HG03439 (cell line): ENCODE results near the gene SH3BGRL.
"Not testable (repeated sequence)": the region's sequence is repeated elsewhere in the genome, so short reads cannot be mapped to it uniquely, and the experiment has no call there.

Source experiments
- ATAC-seq: cut with Tn5 transposase; IDR thresholded peaks from one replicate; pipeline ENCODE4 v1.9.1; 2021; ENCODE audit warnings: mild to moderate bottlenecking, moderate library complexity; ENCODE audit not compliant: unreplicated experiment

Gene SH3BGRL

DNA sequence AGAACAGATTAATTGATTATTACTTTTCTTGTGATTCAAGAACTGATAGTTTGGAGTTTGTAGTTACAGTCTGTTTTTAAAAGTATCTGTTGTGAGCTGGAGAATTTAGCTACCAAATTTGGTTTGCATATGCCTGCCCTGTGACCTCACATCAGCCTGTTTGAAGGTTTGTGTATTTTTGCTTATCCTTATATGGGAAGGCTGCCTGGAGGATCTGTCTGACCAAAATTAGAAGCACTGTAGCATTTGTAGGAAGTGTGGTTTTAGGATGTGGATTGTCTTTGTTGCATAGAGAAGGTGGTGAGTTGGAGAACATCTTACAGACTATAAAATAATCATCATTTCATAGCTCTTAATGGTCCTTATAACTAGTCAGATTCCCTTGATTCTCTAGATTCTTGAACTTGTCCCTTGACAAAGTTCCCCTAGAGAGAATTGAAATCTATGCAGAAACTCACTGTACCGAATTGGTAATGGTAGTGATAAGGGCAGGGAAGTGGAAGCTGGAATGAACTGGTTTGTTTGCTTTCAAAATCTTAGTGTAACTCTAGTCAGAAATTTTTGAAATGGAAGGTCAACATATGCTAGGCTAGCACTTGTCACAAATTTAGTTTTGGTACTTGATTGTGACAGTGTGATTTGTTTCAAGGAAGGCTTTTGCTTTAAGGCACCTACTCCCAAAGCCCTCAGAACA lies 57.3 kb downstream of the SH3BGRL start:
- ATAC-seq: no peak

GRCh38 chrX:81259714-81260395 lies 58.0 kb downstream of the SH3BGRL start:
- ATAC-seq: no peak

DNA sequence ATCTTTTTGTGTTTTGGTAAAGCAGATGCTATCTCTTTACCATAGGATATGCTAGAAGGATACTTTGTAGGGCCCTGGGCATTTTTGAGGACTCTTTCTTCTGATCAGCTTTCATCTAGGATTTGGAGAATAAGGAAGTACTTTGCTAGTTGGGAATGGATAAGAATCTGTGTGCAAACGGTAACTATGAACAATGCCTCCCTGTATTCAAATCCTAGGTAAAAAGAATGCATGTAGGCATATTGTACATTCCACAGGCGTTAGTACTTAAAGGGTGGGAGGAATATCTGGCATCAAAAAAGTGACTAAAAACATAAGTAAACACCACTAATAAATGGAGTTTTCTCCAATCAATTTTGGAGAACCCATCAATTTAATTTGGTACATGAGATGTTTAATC lies 59.7 kb downstream of the SH3BGRL start:
- no peak for ATAC-seq

- no peak for ATAC-seq
These were observed 61.2 kb downstream of the SH3BGRL start for GRCh38 chrX:81263059-81263458.

DNA sequence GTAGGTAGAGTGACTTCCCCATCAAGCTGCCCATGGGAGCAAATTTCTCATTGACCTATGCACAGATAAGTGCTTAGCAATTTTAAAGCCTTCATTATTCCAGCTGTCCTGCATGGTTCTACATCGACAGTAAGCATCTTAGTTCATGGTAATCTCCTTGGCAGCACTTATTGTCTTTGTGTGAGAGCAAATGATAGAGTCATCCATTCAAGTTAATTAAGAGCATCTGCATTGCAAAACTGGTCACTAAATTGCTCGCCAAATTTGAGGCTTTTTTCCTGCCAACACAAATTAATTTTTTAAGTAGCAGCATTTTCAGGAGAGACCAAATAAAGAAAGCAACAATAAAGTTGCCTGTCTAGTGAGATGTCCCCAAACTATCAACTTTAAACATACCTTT lies 76.7 kb downstream of the SH3BGRL start:
- no peak for ATAC-seq

GRCh38 chrX:81280148-81280547 lies 78.2 kb downstream of the SH3BGRL start:
- no peak for ATAC-seq

- no peak for ATAC-seq
These were observed 84.2 kb downstream of the SH3BGRL start for GRCh38 chrX:81286075-81286474.

GRCh38 chrX:81286608-81287007 lies 84.7 kb downstream of the SH3BGRL start:
- ATAC-seq: no peak

- no peak for ATAC-seq
These were observed 90.1 kb downstream of the SH3BGRL start for GRCh38 chrX:81291996-81292395.

DNA sequence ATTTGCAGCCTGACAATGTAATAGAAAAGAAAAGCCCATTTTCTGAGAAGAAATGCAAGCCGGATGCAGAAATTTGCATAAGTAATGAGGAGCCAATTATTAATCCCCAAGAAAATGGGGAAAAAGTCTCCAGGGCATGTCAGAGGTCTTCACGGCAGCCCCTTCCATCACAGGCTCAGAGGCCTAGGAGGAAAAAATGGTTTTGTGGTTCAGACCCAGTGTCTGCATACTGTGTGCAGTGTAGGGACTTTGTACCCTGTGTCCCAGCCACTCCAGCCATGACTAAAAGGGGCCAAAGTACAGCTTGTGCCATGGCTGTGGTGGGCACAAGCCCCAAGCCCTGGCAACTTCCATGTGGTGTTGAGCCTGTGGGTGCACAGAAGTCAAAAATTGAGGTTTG lies 92.2 kb downstream of the SH3BGRL start:
- ATAC-seq: no peak

GRCh38 chrX:81301877-81302276 lies 100.0 kb downstream of the SH3BGRL start:
- ATAC-seq: no peak

- no peak for ATAC-seq
These were observed 102.7 kb downstream of the SH3BGRL start for GRCh38 chrX:81304563-81304962.

DNA sequence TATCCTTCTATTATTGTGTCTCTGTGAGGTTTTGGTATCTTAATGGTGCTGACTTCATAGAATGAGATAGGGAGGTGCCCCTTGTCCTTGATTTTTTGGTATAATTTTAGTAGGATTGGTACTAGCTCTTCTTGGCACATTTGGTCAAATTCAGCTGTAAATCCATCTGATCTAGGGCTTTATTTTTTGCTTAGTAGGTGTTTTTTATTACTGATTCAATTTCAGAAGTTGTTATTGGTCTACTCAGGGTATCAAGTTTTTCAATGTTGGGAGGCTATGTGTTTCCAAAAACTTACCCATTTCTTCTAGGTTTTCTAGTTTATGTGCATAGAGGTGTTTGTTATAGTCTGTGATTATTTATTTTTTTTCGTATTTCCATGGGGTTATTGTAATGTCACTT lies 103.3 kb downstream of the SH3BGRL start:
- ATAC-seq: no peak

DNA sequence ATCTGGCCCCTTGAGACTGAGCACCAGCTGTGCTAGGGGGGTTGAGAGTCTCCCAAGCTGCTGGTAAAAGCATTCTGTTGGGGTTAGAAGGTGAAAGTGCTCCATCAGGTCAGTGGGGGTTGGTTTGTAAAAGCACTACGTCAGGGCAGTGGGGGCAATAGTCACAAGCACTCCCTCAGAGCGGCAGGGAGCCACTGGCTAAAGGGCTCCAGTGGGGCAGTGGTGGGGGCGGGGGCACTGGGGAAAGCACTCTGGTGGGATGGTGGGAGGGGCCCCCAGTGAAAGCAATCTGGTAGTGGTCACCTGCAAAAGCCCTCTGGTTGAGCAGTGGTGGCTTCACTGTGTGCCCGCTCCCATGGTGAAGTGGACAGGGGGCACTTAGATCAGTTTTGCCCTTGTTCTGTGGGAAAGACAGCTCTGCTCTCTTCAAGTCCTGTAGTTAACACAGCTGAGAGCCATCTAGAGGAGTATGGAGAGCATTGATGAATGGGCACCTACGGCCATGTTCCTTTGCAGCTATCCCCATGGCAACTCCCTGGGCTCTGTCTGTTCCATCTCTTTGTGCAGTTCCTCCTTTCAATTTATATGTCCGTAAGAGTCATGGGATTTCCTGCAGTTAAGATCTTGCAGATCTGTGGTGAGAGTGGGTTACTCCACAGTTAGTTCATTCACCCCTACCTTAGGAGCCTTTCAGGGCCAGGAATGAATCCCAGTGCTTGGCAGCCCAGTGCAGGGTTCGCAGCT lies 106.4 kb downstream of the SH3BGRL start:
- ATAC-seq: no peak

- no peak for ATAC-seq
These were observed 114.3 kb downstream of the SH3BGRL start for GRCh38 chrX:81316163-81316562.

- not testable (repeated sequence) for ATAC-seq
These were observed 129.8 kb downstream of the SH3BGRL start for GRCh38 chrX:81331653-81332052.

DNA sequence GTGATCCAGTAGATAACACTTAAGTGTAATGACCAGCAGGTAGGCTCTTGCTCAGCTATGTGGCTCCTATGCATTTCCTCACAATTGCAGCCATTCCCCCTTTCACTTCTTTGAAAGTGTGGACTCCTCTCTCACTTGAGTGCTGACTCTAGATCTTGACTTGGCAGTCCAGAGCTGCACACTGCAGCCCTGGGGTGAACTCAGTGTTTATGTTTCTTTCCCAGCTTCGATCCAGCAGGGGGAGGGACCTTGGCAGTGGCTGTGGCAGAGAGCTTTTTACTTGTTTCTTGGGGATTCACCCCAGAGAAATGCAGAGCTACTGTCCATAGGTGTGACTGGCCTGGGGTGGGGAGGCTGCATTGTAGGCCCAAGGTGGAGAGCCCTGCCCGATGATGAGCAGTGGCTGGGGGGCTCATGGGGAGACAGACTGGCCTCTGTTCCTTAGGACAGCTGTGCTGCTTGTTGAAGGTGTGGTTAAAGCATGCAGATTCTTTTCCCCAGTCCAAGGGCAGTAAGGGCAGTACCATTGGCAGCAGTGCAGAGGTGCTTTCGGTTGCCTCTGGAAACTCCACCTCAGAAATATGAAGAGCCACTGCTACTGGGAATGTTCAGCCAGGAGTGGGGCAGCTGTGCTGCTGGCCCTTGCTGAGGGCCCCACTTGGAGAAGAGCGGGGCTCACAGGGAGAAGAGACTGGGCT lies 134.7 kb downstream of the SH3BGRL start:
- ATAC-seq: no peak

DNA sequence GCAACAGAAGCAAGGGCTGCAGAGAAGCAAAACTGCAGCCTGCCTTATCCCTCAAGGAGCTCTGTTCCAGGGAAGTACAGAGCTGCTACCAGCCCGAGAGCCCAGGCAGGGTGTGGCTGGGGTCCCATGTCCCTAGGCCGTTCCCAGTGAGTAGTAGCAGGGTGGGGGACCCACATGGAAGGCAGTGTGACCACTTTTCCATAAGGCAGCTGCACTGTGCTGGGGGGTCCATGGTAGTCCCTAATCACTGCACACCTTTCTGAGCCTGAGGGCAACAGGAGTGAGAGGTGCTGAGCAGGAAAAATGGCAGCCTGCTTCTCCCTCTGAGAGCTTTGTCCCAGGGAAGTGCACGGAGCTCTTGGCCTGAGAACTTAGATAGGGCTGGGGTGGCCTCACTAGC lies 135.9 kb downstream of the SH3BGRL start:
- ATAC-seq: no peak

- no peak for ATAC-seq
These were observed 137.0 kb downstream of the SH3BGRL start for GRCh38 chrX:81338924-81339323.

GRCh38 chrX:81345296-81345695 lies 143.4 kb downstream of the SH3BGRL start:
- ATAC-seq: not testable (repeated sequence)
